WERI-Rb-1 (cell line): Measurements from ENCODE around the gene APBA1.

ENCODE experiments used
- DNase-seq: peaks from one replicate; pipeline ENCODE4 v3.0.0-alpha.2; 2020
- H3K27ac ChIP-seq: fragments of 250-450 bp; sonication (Bioruptor Pico); 2 replicates; pipeline ENCODE4 v1.5.1; 2020; ENCODE audit warnings: mild to moderate bottlenecking, moderate library complexity
- H3K27me3 ChIP-seq: fragments of 250-450 bp; sonication (Bioruptor Pico); 2 replicates; pipeline ENCODE4 v1.5.1; 2021; ENCODE audit warnings: mild to moderate bottlenecking, low read depth, moderate library complexity; ENCODE audit not compliant: insufficient read depth, severe bottlenecking
- H3K36me3 ChIP-seq: fragments of 250-450 bp; sonication (Bioruptor Pico); 2 replicates; pipeline ENCODE4 v1.5.1; 2020; ENCODE audit warnings: mild to moderate bottlenecking, moderate library complexity
- H3K4me3 ChIP-seq: 2 replicates; pipeline ENCODE4 v1.5.1; 2011; ENCODE audit warnings: low read depth, mild to moderate bottlenecking, control low read depth, low read length
- H3K9me3 ChIP-seq: fragments of 250-450 bp; sonication (Bioruptor Pico); 2 replicates; pipeline ENCODE4 v1.5.1; 2021; ENCODE audit warnings: mild to moderate bottlenecking, moderate library complexity; ENCODE audit not compliant: severe bottlenecking
- CTCF ChIP-seq: IDR thresholded peaks from 2 replicates; pipeline ENCODE4 v1.5.1; 2011; ENCODE audit warnings: low read depth, mild to moderate bottlenecking, control low read depth, inconsistent platforms, low read length

APBA1 gene

GRCh38 chr9:69671879-69672595, at the start of gene APBA1:
Gene APBA1, minus strand, starts transcription at chr9:69672371.
- DNase-seq = peak; percentile 57
- H3K27ac ChIP-seq = peak within 1 kb of the TSS; percentile 78
- no peaks in the 10 kb centered on the region for H3K36me3 ChIP-seq
- TF ChIP-seq CTCF = 0 out of 2 replicates have a peak, but pooled peaks have one; percentile 5
- H3K9me3 ChIP-seq = peaks cover 1% of the 10 kb centered on the region
- no peaks in the 10 kb centered on the region for H3K27me3 ChIP-seq
- peak within 1 kb of the TSS; percentile 87 for H3K4me3 ChIP-seq

GRCh38 chr9:69719983-69720382, 47.8 kb upstream of the APBA1 start:
- Histone ChIP-seq H3K36me3 (peaks cover 38% of the 10 kb centered on the region), H3K9me3 (no peaks in the 10 kb centered on the region), H3K27ac (no peak overlapping the region), H3K4me3 (no peak overlapping the region), H3K27me3 (no peaks in the 10 kb centered on the region)
- DNase-seq = peak; percentile 8
- no peak for TF ChIP-seq CTCF

- Histone ChIP-seq H3K4me3 (no peak overlapping the region), H3K27me3 (no peaks in the 10 kb centered on the region), H3K27ac (no peak overlapping the region), H3K36me3 (peaks cover 34% of the 10 kb centered on the region), H3K9me3 (no peaks in the 10 kb centered on the region)
- TF ChIP-seq CTCF = no peak
- DNase-seq = no peak
Measured at GRCh38 chr9:69719367-69719766, 47.2 kb upstream of the APBA1 start.

- Histone ChIP-seq H3K36me3 (peaks cover 28% of the 10 kb centered on the region), H3K4me3 (no peak overlapping the region), H3K9me3 (no peaks in the 10 kb centered on the region), H3K27ac (no peak overlapping the region), H3K27me3 (no peaks in the 10 kb centered on the region)
- no peak for TF ChIP-seq CTCF
- DNase-seq = no peak
Measured at GRCh38 chr9:69718218-69718617, 46.0 kb upstream of the APBA1 start.

GRCh38 chr9:69715825-69716224, 43.7 kb upstream of the APBA1 start:
- no peak overlapping the region for H3K27ac ChIP-seq
- H3K27me3 ChIP-seq = no peaks in the 10 kb centered on the region
- H3K4me3 ChIP-seq = no peak overlapping the region
- no peak for TF ChIP-seq CTCF
- DNase-seq = no peak
- peaks cover 14% of the 10 kb centered on the region for H3K36me3 ChIP-seq
- H3K9me3 ChIP-seq = no peaks in the 10 kb centered on the region

GRCh38 chr9:69715096-69715495, 42.9 kb upstream of the APBA1 start:
- DNase-seq = no peak
- Histone ChIP-seq H3K36me3 (peaks cover 14% of the 10 kb centered on the region), H3K4me3 (no peak overlapping the region)

More at GRCh38 chr9:69715096-69715495, 42.9 kb upstream of the APBA1 start:
- H3K27ac ChIP-seq = no peak overlapping the region
- TF ChIP-seq CTCF = no peak
- no peaks in the 10 kb centered on the region for H3K27me3 ChIP-seq
- no peaks in the 10 kb centered on the region for H3K9me3 ChIP-seq
